Activated naive CD8-positive, alpha-beta T cell treated with anti-CD3 and anti-CD28 coated beads for 36 hours (primary cell): ENCODE results near the gene GTF2H3. TPM values are rescaled to one million over a fixed set of nuclear protein-coding genes. Genes with fewer than 3 reads are reported as not detected.

ENCODE experiments used
- total RNA-seq, 2 experiments: library from RNA; stranded (reverse); gene quantifications; one replicate each; pipeline ENCODE4 v1.2.3, GENCODE V29; 2021

Gene GTF2H3
- total RNA-seq, 2 experiments from 2014 or later, result 95.9 TPM

Other genes starting within 250 kb of the GTF2H3 start
- gene KMT5A, start 249.7 kb upstream of the GTF2H3 start, total RNA-seq, result 10 to 100 TPM; 41.2 to 42.6 TPM
- 10 to 100 TPM; 18.2 to 18.5 TPM for gene RILPL2, start 197.1 kb upstream of the GTF2H3 start, total RNA-seq
- gene SNRNP35, start 175.7 kb upstream of the GTF2H3 start, total RNA-seq, result 10 to 100 TPM; 20.8 to 22.0 TPM
- 1 to 10 TPM; 1.4 to 1.6 TPM for gene RILPL1, start 100.1 kb upstream of the GTF2H3 start, total RNA-seq
- gene TMED2, start 49.3 kb upstream of the GTF2H3 start, total RNA-seq, result 100 to 1,000 TPM; 177 to 180 TPM
- 10 to 100 TPM; 55.3 to 56.7 TPM for gene DDX55, start 31.7 kb upstream of the GTF2H3 start, total RNA-seq
- gene EIF2B1, start 143 bp upstream of the GTF2H3 start, total RNA-seq, result 10 to 100 TPM; 89.8 to 93.5 TPM
- 1 to 10 TPM; 3.3 to 3.6 TPM for gene TCTN2, start 37.3 kb downstream of the GTF2H3 start, total RNA-seq
- 10 to 100 TPM; 49.5 to 54.3 TPM for gene ATP6V0A2, start 78.5 kb downstream of the GTF2H3 start, total RNA-seq
- gene DNAH10, start 128.5 kb downstream of the GTF2H3 start, total RNA-seq, result under 1 TPM; 0.06 to 0.22 TPM